HG03460 (cell line): ENCODE measurements around the gene UMODL1.

Experiments used
- ATAC-seq: cut with Tn5 transposase; IDR thresholded peaks from one replicate; pipeline ENCODE4 v1.9.1; 2021; ENCODE audit not compliant: unreplicated experiment

Gene UMODL1, protein sequence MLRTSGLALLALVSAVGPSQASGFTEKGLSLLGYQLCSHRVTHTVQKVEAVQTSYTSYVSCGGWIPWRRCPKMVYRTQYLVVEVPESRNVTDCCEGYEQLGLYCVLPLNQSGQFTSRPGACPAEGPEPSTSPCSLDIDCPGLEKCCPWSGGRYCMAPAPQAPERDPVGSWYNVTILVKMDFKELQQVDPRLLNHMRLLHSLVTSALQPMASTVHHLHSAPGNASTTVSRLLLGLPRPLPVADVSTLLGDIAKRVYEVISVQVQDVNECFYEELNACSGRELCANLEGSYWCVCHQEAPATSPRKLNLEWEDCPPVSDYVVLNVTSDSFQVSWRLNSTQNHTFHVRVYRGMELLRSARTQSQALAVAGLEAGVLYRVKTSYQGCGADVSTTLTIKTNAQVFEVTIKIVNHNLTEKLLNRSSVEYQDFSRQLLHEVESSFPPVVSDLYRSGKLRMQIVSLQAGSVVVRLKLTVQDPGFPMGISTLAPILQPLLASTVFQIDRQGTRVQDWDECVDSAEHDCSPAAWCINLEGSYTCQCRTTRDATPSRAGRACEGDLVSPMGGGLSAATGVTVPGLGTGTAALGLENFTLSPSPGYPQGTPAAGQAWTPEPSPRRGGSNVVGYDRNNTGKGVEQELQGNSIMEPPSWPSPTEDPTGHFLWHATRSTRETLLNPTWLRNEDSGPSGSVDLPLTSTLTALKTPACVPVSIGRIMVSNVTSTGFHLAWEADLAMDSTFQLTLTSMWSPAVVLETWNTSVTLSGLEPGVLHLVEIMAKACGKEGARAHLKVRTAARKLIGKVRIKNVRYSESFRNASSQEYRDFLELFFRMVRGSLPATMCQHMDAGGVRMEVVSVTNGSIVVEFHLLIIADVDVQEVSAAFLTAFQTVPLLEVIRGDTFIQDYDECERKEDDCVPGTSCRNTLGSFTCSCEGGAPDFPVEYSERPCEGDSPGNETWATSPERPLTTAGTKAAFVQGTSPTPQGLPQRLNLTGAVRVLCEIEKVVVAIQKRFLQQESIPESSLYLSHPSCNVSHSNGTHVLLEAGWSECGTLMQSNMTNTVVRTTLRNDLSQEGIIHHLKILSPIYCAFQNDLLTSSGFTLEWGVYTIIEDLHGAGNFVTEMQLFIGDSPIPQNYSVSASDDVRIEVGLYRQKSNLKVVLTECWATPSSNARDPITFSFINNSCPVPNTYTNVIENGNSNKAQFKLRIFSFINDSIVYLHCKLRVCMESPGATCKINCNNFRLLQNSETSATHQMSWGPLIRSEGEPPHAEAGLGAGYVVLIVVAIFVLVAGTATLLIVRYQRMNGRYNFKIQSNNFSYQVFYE

DNA sequence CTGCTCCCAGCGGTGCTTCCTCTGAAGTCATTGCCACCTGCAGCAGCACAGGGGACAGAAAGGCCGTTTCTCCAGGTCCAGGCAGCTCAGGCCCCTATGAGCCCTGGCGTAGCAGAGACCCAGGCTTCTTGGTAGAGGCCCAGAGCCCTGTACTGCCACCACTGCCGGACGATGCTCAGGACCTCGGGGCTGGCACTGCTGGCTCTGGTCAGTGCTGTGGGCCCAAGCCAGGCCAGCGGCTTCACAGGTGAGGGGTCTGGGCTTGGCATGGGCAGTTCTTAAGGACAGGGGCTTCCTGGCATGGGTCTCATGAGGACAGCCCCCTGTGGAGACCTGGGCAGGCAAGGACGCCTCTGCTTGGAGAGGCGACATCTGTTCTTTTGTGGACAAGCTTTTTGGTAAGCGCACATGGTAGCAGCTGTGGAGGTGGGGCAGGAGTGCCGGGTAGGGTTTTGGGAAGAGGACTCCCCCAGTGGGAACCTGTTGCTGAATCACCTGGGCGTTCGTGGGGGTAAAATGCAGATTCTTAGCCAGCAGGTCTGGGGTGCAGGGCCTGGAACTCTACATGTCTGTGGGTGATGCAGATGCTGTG is at the start of gene UMODL1:
TSS of gene UMODL1 (plus strand) at position 172 of the 592 bp plus-strand sequence. CDS start at position 172, 0 bp downstream.
- no peak for ATAC-seq

DNA sequence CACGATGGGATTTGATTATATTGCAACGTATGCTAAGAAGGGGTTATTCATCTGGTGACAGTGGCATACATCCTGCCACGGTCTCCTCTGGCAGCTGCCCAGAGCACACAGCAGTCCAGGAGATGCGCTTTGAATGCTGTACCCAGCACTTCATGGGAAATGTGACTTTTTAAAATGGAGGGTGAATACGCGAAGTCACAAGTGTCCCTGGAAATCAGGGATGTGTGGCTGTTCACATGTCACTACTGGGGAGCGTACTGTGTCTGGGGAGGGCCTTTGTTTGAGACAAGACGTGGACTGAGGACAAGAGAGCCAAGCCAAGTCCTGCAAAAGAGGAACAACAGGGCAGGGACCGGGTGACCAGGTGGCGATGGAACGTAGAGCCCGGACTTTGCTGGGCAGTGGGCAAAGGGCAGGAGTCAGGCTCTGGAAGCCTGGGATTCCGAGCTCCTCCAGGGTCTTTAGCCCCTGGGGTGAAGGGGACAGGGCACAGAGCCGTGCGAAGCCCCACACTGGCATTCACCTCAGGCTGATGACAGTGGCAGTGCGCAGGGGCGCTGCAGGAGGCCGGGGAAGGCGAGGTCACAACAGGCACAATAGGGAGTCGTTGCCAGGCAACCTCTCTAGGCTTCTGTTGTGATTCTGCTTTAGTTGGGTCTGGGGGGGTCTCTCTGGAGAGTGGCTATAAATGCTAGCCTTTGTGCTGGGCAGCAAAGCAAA is 49.6 kb upstream of the UMODL1 start:
- no peak for ATAC-seq

DNA sequence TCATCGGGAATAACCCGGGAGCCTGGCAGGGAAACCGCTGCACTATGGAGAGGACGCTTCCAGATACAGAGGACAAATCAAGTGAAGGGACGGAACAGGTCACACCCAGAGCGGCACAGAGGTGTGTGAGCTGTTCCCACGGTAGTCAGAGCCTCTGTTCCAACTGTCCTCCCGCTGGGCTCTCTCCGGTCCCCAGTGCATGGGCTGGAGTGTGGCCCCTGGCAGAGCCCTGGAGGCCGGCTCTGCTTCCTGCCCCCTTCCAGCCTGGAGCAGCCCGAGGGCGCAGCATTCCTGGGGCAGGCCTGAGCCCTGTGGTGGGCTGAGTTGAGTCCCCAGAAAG is 49.1 kb upstream of the UMODL1 start:
- no peak for ATAC-seq

DNA sequence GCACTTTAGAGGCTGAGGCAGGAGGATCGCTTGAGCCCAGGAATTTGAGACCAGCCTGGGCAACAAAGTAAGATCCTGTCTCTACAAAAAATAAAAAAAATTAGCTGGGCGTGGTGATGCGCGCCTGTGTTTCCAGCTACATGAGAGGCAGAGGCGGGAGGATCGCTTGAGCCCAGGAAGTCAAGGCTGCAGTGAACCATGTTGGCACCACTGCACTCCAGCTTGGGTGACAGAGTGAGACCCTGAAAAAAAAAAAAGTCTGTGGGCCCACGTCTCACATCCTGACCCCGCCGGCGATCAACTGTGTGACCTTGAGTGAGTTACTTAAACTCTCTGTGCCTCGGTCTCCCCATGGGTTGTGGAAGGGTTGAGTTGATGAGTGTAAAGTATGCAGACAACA is 48.2 kb upstream of the UMODL1 start:
- ATAC-seq: no peak

DNA sequence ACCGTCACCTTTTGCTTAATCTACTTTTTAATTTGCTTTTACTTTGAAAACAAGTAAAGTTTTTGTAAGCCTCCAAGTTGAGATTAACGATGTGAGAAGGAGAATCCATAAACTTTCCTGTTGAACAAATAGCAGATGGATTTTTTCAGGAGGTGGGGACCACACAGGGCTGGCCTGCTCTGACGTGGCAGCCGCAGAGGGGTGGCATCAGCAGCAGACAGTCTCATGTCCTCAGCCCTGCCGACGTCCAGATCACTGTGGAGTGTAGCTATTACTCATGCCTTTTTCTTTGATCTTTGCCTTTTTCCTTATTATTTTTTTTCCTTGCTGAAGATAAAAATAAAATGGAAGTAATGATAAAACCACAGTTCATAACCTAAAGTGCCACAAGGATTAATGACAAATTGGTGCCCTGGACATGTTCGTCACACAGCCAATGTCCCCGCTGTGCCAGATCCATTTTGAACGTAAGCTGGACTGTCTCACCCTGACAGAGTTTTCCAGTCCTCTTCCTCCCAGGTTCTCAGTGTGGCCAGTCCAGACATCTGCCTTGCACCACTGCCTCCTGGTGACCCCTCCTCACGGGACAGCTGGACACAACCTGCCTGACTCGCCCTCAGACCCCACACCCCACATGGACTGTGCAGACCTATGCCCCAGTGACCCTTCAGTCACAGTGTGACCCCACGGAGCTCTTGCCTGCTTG is 45.6 kb upstream of the UMODL1 start:
- ATAC-seq: no peak

DNA sequence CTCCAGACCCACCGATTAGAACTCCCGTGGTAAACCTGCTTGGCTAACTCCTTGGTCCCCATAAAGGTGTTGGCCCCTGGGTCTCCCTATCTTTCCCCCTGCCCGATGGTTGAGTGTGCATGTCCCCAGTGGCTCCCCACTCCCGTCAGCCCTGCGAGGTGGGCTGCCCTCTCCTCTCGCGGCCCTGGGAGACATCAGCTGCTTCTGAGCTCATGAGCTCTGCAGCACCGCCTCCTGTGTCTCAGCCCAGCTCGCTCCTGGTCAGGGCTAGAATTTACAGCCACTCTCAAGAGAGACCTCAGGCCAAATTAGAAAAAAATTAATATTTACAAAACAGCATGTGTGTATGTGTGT is 45.1 kb upstream of the UMODL1 start:
- ATAC-seq: no peak

DNA sequence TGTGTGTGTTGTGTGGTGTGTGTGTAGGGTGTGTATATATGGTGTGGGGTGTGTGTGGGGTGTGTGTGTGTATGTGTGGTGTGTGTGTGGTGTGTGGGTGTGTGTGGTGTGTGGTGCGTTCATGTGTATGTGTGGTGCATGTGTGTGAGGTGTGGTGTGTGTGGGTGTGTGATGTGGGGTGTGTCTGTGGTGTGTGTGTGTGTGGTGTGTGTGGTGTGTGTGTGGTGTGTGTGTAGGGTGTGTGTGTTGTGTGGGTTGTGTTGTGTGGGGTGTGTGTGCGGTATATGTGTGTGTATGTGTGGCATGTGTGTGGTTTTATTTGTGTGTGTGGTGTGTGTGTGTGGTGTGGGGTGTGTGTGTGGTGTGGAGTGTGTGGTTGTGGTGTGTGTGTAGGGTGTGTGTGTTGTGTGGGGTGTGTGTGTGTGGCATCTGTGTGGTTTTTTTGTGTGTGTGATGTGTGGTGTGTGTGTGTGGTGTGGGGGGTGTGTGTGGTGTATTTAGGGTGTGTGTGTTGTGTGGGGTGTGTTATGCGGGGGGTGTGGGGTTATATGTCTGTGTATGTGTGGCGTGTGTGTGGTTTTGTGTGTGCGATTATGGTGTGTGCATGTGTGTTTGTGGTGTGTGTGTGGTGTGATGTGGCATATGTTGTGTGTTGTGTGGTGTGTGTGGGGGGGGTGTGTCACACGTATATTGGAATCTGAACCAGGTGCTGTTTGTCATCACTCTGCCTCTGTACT is 43.9 kb upstream of the UMODL1 start:
- no peak for ATAC-seq

DNA sequence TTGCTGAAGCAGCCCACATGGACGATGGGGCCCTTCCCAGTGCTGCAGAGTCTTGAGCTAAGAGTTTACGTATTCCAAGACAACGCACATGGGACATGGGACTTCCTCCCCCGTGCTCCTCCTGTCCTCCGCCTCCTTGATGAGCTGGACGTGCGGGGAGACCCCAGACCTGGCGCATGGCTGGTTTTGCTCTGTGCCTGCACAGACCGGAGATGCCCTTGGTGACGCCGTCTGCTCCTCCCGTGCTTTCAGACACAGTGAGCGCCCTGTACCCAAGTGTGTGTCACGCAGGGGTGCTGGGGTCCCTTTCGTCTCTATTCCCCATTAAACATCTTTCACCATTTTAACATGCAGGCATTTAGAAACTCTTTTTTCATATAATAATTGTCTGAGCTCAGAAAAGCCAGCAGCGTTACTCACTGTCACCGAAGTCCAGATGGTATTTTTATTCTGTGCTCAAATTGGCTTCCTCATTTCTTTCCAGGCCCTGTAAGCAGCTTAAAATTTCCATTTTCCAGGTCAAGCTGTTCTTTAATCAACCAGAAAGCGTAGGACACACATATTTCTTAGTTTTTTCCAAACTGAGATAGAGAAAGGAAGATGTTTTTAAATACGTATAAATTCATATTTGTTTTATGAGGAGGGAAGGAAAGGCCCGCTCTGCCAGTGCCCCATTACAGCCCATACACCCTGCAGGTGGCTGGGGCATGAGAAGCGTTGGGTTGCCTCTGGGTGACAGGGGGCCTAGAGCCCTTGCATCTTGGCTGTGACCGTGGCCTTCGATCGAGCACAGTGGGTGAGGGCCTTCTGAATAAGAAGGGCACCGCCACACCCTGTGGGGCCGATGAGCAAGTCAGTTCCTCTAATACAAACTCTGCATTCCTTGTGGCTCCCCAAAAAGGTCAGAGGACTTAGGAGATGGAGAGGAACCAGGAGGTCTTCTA is 43.0 kb upstream of the UMODL1 start:
- no peak for ATAC-seq

DNA sequence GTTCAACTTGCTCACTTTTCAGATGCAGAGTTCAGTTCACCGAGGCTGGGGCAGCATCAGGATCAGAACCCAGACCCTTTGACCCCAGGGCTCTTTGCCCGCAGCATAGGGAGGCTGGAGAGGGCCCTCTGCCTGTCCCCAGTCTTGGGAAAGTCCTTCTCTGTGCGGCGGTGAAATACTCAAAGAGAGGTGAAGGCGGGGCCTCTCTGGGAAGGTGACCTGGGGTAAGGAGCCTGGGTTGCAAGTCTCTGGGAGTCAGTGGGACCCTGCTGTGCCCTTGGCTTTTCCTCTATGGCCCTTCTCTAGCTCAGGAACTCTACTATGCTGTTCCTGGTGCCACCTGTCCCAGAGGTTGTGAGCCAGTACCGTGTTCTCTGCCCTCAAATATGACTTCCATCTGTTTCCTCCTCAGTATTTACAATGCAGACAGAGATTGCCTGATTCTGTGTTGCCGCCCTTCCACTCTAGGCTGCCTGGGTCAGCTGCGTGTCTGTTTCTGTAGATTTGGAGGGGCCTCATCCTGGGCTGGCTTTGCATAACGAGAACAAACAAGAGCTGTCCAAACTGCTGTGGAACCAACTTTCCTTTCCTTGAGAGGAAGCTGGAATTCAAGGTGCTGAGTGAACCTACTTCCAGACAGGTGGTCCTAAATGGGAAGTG is 42.2 kb upstream of the UMODL1 start:
- ATAC-seq: no peak

DNA sequence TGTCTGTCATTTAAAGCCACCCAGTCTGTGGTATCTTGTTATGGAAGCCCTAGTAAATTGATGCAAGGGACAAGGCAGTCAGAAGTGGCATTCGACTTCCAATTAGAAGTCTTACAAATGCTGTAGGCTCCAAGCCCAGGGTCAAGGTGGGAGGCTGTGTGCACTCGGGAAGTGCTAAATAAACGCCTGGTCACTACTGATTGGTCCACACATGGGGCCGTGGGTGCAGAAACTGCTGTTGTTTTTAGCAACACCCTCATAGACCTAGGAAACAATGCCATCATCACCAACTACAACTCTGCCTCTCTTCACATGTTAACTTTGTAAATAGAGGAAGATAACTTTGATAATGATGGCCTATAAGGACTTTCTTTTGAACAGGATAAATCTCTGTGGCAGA is 40.8 kb upstream of the UMODL1 start:
- no peak for ATAC-seq

DNA sequence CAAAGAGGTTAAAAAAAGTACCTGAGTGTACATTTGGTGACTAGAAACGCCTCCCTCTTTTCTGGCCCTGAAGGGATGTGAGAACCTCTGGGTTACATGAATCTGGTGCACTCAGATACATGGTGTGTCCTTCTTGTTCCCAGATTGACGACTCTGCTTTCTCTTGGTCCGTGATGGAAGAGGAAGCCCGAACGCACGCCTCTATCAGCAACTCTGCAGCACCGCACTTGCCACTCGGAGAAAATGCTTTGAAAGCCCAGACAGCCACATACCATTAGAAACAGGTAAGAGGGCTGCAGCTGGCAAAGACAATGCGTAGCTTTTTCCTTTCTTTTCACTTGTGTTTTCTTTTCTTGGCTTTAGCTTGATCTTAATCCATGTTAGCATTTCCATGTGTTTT is 39.9 kb upstream of the UMODL1 start:
- ATAC-seq: no peak

DNA sequence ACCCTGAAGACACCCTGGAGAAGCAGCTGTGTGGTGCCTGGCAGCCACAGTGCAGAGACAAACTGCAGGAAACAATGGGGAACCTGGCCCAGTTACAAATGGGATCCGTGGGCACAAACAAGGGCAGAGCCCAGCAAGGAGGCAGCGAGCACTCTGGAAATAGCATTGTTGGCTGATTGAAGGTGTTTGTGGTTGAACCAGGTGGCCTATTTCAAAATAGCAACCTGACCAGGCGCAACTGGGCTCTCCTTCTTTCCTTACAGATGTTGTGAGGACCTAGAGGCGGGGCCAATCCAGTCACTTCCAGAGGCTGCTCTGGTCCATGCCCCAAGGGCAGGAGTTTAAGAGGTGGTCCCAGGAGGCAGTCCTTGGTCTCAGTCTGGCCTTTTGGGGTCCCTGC is 39.3 kb upstream of the UMODL1 start:
- ATAC-seq: no peak

DNA sequence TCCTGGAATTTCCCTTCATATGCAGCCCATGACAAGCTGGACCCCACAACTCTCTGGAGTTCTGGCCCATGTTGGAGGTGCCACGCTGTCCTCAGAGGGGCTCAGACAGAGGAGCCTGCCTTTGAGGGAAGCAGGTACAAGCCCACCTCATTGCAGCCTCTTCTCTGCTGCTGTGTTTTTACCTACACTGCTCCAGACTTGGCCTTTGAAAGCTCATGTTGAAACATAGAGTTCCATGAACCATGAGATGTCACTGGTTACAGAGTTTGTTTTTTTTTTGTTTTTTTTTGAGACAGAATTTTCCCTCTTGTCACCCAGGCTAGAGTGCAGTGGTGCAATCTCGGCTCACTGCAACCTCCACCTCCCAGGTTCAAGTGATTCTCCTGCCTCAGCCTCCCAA is 38.9 kb upstream of the UMODL1 start:
- no peak for ATAC-seq

DNA sequence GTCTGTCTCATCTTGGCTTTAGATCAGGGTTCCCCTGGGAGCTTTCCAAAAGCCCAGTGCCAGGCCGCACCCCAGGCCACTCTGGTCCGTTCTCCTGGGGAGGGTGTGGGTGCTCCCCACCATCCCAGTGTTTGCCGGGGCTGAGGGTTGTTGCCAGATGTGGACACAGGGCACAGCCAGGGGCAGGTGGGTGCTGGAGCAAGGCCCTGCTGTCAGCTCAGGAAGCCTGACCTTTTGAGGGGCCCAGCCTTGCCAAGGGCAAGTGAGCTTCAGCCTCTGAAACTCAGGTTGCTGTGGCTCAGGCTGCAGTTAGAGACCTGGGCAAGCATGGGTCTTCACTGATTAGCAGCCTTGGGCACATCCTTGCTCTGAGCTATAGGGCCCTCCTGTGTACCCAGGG is 38.1 kb upstream of the UMODL1 start:
- ATAC-seq: no peak

DNA sequence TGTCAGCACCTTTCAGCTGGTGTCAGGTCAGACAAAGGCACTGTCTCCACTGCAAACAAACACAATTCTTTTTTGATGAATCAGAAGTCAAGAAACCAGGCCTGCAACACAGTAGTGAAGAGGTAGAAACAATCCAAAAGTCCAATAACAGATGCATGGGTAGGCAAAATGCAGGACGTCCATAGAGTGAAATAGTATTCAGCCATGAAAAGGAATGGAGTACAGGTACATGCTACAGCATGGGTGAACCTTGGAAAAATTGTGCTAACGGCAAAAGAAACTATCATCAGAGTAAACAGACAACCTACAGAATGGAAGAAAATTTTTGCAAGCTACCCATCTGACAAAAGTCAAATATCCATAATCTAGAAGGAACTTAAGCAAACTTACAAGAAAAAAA is 34.8 kb upstream of the UMODL1 start:
- ATAC-seq: no peak

DNA sequence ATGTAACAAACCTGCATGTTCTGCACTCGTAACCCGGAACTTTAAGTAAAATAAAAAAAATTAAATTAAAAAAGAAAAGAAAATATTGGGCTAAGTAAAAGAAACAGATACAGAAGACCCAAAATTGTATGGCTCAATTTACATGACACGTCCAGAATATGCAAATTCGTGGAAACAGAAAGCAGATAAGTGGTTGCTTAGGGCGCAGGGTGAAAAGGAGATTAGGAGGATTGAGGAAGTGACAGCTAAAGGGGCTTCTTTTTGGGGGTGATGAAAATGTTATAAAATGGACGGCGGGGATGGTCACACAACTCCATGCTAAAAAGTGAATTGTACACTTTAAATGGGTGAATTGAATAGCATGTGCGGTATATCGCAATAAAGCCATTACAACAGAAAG is 33.6 kb upstream of the UMODL1 start:
- no peak for ATAC-seq

DNA sequence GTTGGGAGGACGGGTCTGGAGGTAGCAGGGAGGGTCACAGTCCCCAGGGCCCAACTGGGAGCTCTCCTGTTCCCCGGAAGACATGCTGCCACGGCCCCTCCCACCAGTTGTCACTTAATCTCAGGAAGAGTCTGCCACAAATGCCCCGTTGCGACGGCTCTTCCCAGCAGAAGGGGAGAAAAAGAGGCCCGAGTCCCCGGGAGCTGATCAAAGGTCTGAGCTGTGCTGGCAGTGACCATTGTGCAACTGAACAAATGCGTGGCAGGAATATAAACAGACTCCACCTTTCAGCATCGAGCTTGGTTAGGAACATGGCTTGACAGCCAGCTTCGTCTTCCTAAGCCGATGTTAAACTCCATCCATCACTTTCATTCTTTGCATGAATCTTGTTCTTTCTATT is 33.2 kb upstream of the UMODL1 start:
- ATAC-seq: no peak

DNA sequence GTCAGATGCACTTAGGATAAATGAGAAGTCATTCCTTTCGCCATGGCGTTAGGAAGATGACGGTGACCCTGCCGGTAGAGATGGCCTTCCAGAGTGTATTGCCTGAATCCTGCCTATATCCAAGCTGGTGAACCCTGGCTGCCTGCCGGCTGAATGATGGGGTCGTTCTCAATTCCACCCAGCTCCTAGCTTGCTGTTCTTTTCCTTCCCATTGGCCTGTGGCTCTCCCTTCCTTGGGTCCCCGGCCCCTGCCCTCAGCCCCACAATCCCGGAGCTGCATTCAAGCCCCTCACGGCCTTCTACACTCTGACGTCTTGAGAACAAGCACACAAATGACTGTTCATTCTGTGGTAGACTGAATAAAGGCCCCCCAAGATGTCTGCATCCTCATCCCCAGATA is 32.7 kb upstream of the UMODL1 start:
- ATAC-seq: no peak
